D341Med (cell line): ENCODE results near the gene KIRREL3.
"Not testable (repeated sequence)": the region's sequence is repeated elsewhere in the genome, so short reads cannot be mapped to it uniquely, and the experiment has no call there.

Source experiments
- DNase-seq: peaks from one replicate; pipeline ENCODE4 v3.0.0; 2012; ENCODE audit warnings: low spot score

KIRREL3 gene

GRCh38 chr11:126398721-126399120 lies 601.8 kb downstream of the KIRREL3 start:
- no peak for DNase-seq

GRCh38 chr11:126398296-126398695 lies 602.3 kb downstream of the KIRREL3 start:
- no peak for DNase-seq

- no peak for DNase-seq
Measured at GRCh38 chr11:126396965-126397364, 603.6 kb downstream of the KIRREL3 start.

GRCh38 chr11:126396266-126396665 lies 604.3 kb downstream of the KIRREL3 start:
- not testable (repeated sequence) for DNase-seq

GRCh38 chr11:126395784-126396183 lies 604.8 kb downstream of the KIRREL3 start:
- not testable (repeated sequence) for DNase-seq

GRCh38 chr11:126394634-126395072 lies 605.9 kb downstream of the KIRREL3 start:
- not testable (repeated sequence) for DNase-seq

- no peak for DNase-seq
Measured at GRCh38 chr11:126394036-126394435, 606.5 kb downstream of the KIRREL3 start.

- DNase-seq, result no peak
Measured at GRCh38 chr11:126393143-126393542, 607.4 kb downstream of the KIRREL3 start.

GRCh38 chr11:126392633-126393013 lies 607.9 kb downstream of the KIRREL3 start:
- DNase-seq, result no peak

GRCh38 chr11:126391970-126392632 lies 608.5 kb downstream of the KIRREL3 start:
- no peak for DNase-seq

GRCh38 chr11:126391286-126391954 lies 609.1 kb downstream of the KIRREL3 start:
- DNase-seq, result no peak

- DNase-seq, result no peak
Measured at GRCh38 chr11:126390272-126390867, 610.2 kb downstream of the KIRREL3 start.

GRCh38 chr11:126387857-126388256 lies 612.7 kb downstream of the KIRREL3 start:
- DNase-seq, result no peak

GRCh38 chr11:126386729-126387071 lies 613.9 kb downstream of the KIRREL3 start:
- DNase-seq, result not testable (repeated sequence)

GRCh38 chr11:126385991-126386728 lies 614.4 kb downstream of the KIRREL3 start:
- DNase-seq, result no peak

GRCh38 chr11:126384449-126385070 lies 616.0 kb downstream of the KIRREL3 start:
- DNase-seq, result no peak

- no peak for DNase-seq
Measured at GRCh38 chr11:126383339-126384335, 616.9 kb downstream of the KIRREL3 start.

GRCh38 chr11:126382641-126383040 lies 617.9 kb downstream of the KIRREL3 start:
- DNase-seq, result not testable (repeated sequence)

GRCh38 chr11:126381960-126382359 lies 618.6 kb downstream of the KIRREL3 start:
- DNase-seq, result not testable (repeated sequence)

- no peak for DNase-seq
Measured at GRCh38 chr11:126380909-126381308, 619.7 kb downstream of the KIRREL3 start.

GRCh38 chr11:126378763-126379162 lies 621.8 kb downstream of the KIRREL3 start:
- no peak for DNase-seq
